NCI-H2171 (cell line): ENCODE results near the gene AKR1C4.

ENCODE experiments used
- DNase-seq: peaks from one replicate; lab custom pipeline; 2025; lab: John Stamatoyannopoulos, UW

AKR1C4 gene

DNA sequence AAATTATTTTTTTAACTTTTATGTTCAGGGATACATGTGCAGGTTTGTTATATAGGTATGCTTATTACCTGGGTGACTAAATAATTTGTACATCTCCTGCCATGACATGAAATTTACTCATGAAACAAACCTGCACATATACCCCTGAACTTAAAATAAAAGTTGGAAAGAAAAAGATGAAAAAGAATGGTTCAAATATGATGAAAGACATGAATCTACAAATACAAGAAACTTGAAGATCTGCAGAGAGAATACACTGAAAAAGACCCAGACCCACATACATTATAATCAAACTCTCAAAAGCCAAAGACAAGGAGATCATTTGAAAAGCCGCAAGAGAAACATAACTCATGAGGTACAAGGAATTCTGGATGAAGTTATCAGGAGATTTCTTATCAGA is 70.2 kb downstream of the AKR1C4 start:
- DNase-seq, result no peak

DNA sequence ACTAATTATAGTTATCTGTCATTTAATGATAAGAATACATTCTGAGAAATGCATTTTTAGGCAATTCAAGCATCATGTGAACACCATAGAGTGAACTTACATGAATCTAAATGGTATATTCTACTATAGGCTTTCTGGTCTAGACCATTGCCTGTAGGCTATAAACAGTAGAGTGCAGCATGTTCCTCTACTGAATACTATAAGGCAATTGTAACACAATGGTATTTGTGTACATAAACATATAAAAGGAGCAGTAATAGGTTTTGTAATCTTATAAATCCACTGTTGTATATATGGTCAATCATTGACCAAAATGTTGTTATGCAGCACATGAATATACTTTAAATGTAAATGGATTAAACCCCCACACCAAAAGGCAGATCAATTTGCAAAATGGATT is 71.6 kb downstream of the AKR1C4 start:
- DNase-seq, result no peak
